T-cell (primary cell): ENCODE data around the gene SORL1-AS1.

Source experiments
- ATAC-seq, 4 experiments: fragments of 200-7000 bp in 3 of 4; fragments of 150-1000 bp in 1 of 4; cut with Tn5 transposase; replicated peaks in 1 of 4; 1 replicate in 3 of 4; 2 replicates in 1 of 4; pipeline ENCODE4 v1.10.0; 2021; ENCODE audit warnings: moderate library complexity in 3 of 4, mild to moderate bottlenecking in 2 of 4, moderate number of reproducible peaks in 1 of 4
- CTCF ChIA-PET, 2 donors: fragments of 300-600 bp; sonication (Branson Sonifier 250); formaldehyde crosslinking; loops; one replicate each; lab custom pipeline; 2022; ENCODE audit warnings: antibody characterized with exemption in 2 of 2; lab: Charles Lee
- POLR2A ChIA-PET, 2 donors: fragments of 300-600 bp; sonication (Branson Sonifier 250); formaldehyde crosslinking; loops; one replicate each; lab custom pipeline; 2022; ENCODE audit warnings: antibody characterized with exemption in 2 of 2; lab: Charles Lee
- DNase-seq, 35 experiments: peaks; one replicate each; pipeline versions ENCODE4 v3.0.0 to v3.0.0-alpha.2; 2013 to 2023
- H3K27ac ChIP-seq: one replicate; pipeline ENCODE4 v1.5.1; 2013; ENCODE audit warnings: low read length
- H3K27me3 ChIP-seq, 2 experiments: replicated peaks in 1 of 2; 1 replicate in 1 of 2; 2 replicates in 1 of 2; pipeline versions ENCODE4 v1.6.1 to v1.7.0; 2013; ENCODE audit warnings: low read length in 1 of 2, mixed read lengths in 1 of 2; ENCODE audit not compliant: control insufficient read depth in 2 of 2, insufficient read depth in 2 of 2; ENCODE audit errors: extremely low read depth in 1 of 2
- H3K36me3 ChIP-seq, 2 donors: 1 replicate in 1 of 2; 2 replicates in 1 of 2; pipeline versions ENCODE4 v1.6.1 to v1.7.0; 2013; ENCODE audit warnings: low read length in 1 of 2; ENCODE audit not compliant: control insufficient read depth in 2 of 2, insufficient read depth in 1 of 2; ENCODE audit errors: extremely low read depth in 1 of 2
- H3K4me1 ChIP-seq, 2 experiments: 1 replicate in 1 of 2; 2 replicates in 1 of 2; pipeline versions ENCODE4 v1.6.1 to v1.7.0; 2013; ENCODE audit warnings: low read length in 2 of 2, mixed read lengths in 1 of 2; ENCODE audit not compliant: insufficient read depth in 2 of 2, control insufficient read depth in 1 of 2; ENCODE audit errors: extremely low read depth in 1 of 2
- H3K4me3 ChIP-seq, 2 donors: 1 replicate in 1 of 2; 2 replicates in 1 of 2; pipeline versions ENCODE4 v1.5.1 to v1.7.0; 2013; ENCODE audit warnings: mild to moderate bottlenecking in 2 of 2, low read length in 1 of 2, moderate library complexity in 1 of 2; ENCODE audit not compliant: control insufficient read depth in 1 of 2; ENCODE audit errors: extremely low read depth in 1 of 2
- H3K9me3 ChIP-seq: 2 replicates; pipeline ENCODE4 v1.7.0; 2013
- H3K27ac Mint-ChIP-seq, 2 donors: one replicate each; pipeline ENCODE4 v1.8.0; 2020 to 2021; ENCODE audit warnings: mild to moderate bottlenecking in 2 of 2, mixed read lengths in 2 of 2
- H3K27me3 Mint-ChIP-seq, 2 donors: one replicate each; pipeline ENCODE4 v1.8.0; 2021 to 2022; ENCODE audit warnings: mixed read lengths in 2 of 2
- H3K36me3 Mint-ChIP-seq: one replicate; pipeline ENCODE4 v1.8.0; 2021; ENCODE audit warnings: mixed read lengths
- H3K4me1 Mint-ChIP-seq, 3 donors: one replicate each; pipeline ENCODE4 v1.8.0; 2020 to 2022; ENCODE audit warnings: mixed read lengths in 3 of 3, mild to moderate bottlenecking in 1 of 3
- H3K4me3 Mint-ChIP-seq, 3 donors: one replicate each; pipeline ENCODE4 v1.8.0; 2020 to 2022; ENCODE audit warnings: mild to moderate bottlenecking in 3 of 3, mixed read lengths in 3 of 3, moderate library complexity in 3 of 3
- H3K9me3 Mint-ChIP-seq, 3 donors: one replicate each; pipeline ENCODE4 v1.8.0; 2020 to 2022; ENCODE audit warnings: mixed read lengths in 3 of 3
- WGBS: methylation state at CpG from one replicate; pipeline ENCODE4 v1.1.5; 2013; ENCODE audit warnings: missing lambda C conversion rate; ENCODE audit not compliant: insufficient coverage; 5-methylcytosine and 5-hydroxymethylcytosine counted together

SORL1-AS1 gene

GRCh38 chr11:121459413-121460017 lies 6.7 kb upstream of the SORL1-AS1 start:
- no peaks in the 10 kb centered on the region for H3K9me3 Mint-ChIP-seq
- H3K9me3 ChIP-seq: no peaks in the 10 kb centered on the region
- no peaks in the 10 kb centered on the region for H3K27me3 ChIP-seq
- DNase-seq (peak in 20 of 35 experiments; percentile 23 to 63 (median 38)), ATAC-seq (peak; percentile 67 to 70 (median 69))
- peak overlapping the region; percentile 19 to 39 for H3K4me3 ChIP-seq
- H3K4me1 ChIP-seq: peaks cover 71 to 94% of the 10 kb centered on the region in 2 experiments
- no peaks in the 10 kb centered on the region for H3K27me3 Mint-ChIP-seq
- ChIA-PET CTCF (interaction anchor here in 1 of 2 donors (1.2 to 1.5 kb wide), 2 partner anchors 28 to 32 kb away, joined by 3 read pairs; no protein-coding TSS in a partner anchor), POLR2A (no interaction called here)
- H3K27ac Mint-ChIP-seq: peak overlapping the region; percentile 91 to 95
- peaks cover 43% of the 10 kb centered on the region for H3K36me3 Mint-ChIP-seq
- peaks cover 0 to 23% of the 10 kb centered on the region in 2 donors for H3K36me3 ChIP-seq
- peaks cover 99 to 100% (median 100%) of the 10 kb centered on the region in 3 donors for H3K4me1 Mint-ChIP-seq
- H3K27ac ChIP-seq: peak overlapping the region; percentile 51
- 29% methylated on average over 7 of the region's 7 CpGs for WGBS
- peak overlapping the region; percentile 63 to 98 (median 68) for H3K4me3 Mint-ChIP-seq

GRCh38 chr11:121458551-121458950 lies 5.8 kb upstream of the SORL1-AS1 start:
- H3K27me3 ChIP-seq: no peaks in the 10 kb centered on the region
- H3K4me1 Mint-ChIP-seq: peaks cover 98 to 100% (median 99%) of the 10 kb centered on the region in 3 donors
- DNase-seq (no peak), ATAC-seq (no peak)
- H3K4me3 Mint-ChIP-seq: peak overlapping the region; percentile 63 to 98 (median 68)
- ChIA-PET CTCF (interaction anchor here in 1 of 2 donors (1.5 kb wide), 1 partner anchor 31 kb away, joined by 3 read pairs; no protein-coding TSS in a partner anchor), POLR2A (no interaction called here)
- H3K27ac Mint-ChIP-seq: peak overlapping the region; percentile 91 to 95
- H3K4me1 ChIP-seq: peaks cover 67 to 94% of the 10 kb centered on the region in 2 experiments
- peaks cover 0 to 23% of the 10 kb centered on the region in 2 donors for H3K36me3 ChIP-seq
- peaks cover 47% of the 10 kb centered on the region for H3K36me3 Mint-ChIP-seq
- no peaks in the 10 kb centered on the region for H3K9me3 ChIP-seq
- H3K4me3 ChIP-seq: no peak overlapping the region
- no peaks in the 10 kb centered on the region for H3K9me3 Mint-ChIP-seq
- H3K27ac ChIP-seq: peak overlapping the region; percentile 51
- no peaks in the 10 kb centered on the region for H3K27me3 Mint-ChIP-seq
- 88% methylated on average over 6 of the region's 9 CpGs for WGBS

GRCh38 chr11:121456816-121457431 lies 4.2 kb upstream of the SORL1-AS1 start:
- CTCF ChIA-PET: interaction anchor here (0.7 to 1.1 kb wide), 3 partner anchors 11 to 137 kb away, joined by 3 to 5 read pairs (median 5); no protein-coding TSS in a partner anchor
- POLR2A ChIA-PET: interaction anchor here (0.5 to 3.0 kb wide), 7 partner anchors 8 to 165 kb away, joined by 3 to 9 read pairs (median 4); partner anchors contain the start of gene SC5D (in 1 of the 2)
- H3K27ac Mint-ChIP-seq: peak overlapping the region; percentile 91 to 95
- 70% methylated on average over 5 of the region's 11 CpGs for WGBS
- peaks cover 52% of the 10 kb centered on the region for H3K36me3 Mint-ChIP-seq
- peaks cover 82 to 93% (median 90%) of the 10 kb centered on the region in 3 donors for H3K4me1 Mint-ChIP-seq
- ATAC-seq (no peak), DNase-seq (no peak)
- Histone ChIP-seq H3K27me3 (no peaks in the 10 kb centered on the region), H3K9me3 (no peaks in the 10 kb centered on the region), H3K4me1 (peaks cover 52 to 78% of the 10 kb centered on the region in 2 experiments), H3K4me3 (no peak overlapping the region), H3K36me3 (peaks cover 0 to 23% of the 10 kb centered on the region in 2 donors), H3K27ac (peak overlapping the region; percentile 74)
- H3K9me3 Mint-ChIP-seq: no peaks in the 10 kb centered on the region
- peak overlapping the region; percentile 66 to 98 (median 97) for H3K4me3 Mint-ChIP-seq
- no peaks in the 10 kb centered on the region for H3K27me3 Mint-ChIP-seq

- Histone ChIP-seq H3K4me1 (peaks cover 46 to 76% of the 10 kb centered on the region in 2 experiments), H3K27ac (peak overlapping the region; percentile 74), H3K4me3 (no peak overlapping the region), H3K27me3 (no peaks in the 10 kb centered on the region), H3K36me3 (peaks cover 0 to 23% of the 10 kb centered on the region in 2 donors), H3K9me3 (no peaks in the 10 kb centered on the region)
- WGBS: 100% methylated on average over 1 of the region's 2 CpGs
- H3K27me3 Mint-ChIP-seq: no peaks in the 10 kb centered on the region
- peaks cover 51% of the 10 kb centered on the region for H3K36me3 Mint-ChIP-seq
- H3K27ac Mint-ChIP-seq: peak overlapping the region; percentile 91 to 95
- ChIA-PET POLR2A (interaction anchor here (0.9 to 3.0 kb wide), 6 partner anchors 9 to 164 kb away, joined by 3 to 9 read pairs (median 4); partner anchors contain the start of gene SC5D (in 1 of the 2)), CTCF (interaction anchor here in 1 of 2 donors (0.7 to 1.1 kb wide), 3 partner anchors 8 to 136 kb away, joined by 3 to 4 read pairs (median 3); no protein-coding TSS in a partner anchor)
- DNase-seq (no peak), ATAC-seq (no peak)
- H3K4me3 Mint-ChIP-seq: peak overlapping the region; percentile 74 to 98 (median 97)
- H3K9me3 Mint-ChIP-seq: no peaks in the 10 kb centered on the region
- peaks cover 76 to 90% (median 85%) of the 10 kb centered on the region in 3 donors for H3K4me1 Mint-ChIP-seq
These were observed 3.4 kb upstream of the SORL1-AS1 start for GRCh38 chr11:121456151-121456550.

GRCh38 chr11:121455115-121455514 lies 2.3 kb upstream of the SORL1-AS1 start:
- 92% methylated on average over 1 of the region's 3 CpGs for WGBS
- H3K4me3 Mint-ChIP-seq: peak overlapping the region; percentile 97 to 99 (median 98)
- peak overlapping the region; percentile 74 for H3K27ac ChIP-seq
- peak overlapping the region; percentile 13 to 29 for H3K4me3 ChIP-seq
- CTCF ChIA-PET: interaction anchor here in 1 of 2 donors (0.8 kb wide), 1 partner anchor 28 kb away, joined by 3 read pairs; no protein-coding TSS in a partner anchor
- POLR2A ChIA-PET: interaction anchor here (0.9 to 3.0 kb wide), 3 partner anchors 10 to 26 kb away, joined by 3 to 9 read pairs (median 3); no protein-coding TSS in a partner anchor
- H3K4me1 ChIP-seq: peaks cover 51 to 74% of the 10 kb centered on the region in 2 experiments
- no peaks in the 10 kb centered on the region for H3K27me3 Mint-ChIP-seq
- DNase-seq: no peak
- H3K9me3 Mint-ChIP-seq: no peaks in the 10 kb centered on the region
- ATAC-seq: no peak
- peaks cover 75 to 90% (median 85%) of the 10 kb centered on the region in 3 donors for H3K4me1 Mint-ChIP-seq
- no peaks in the 10 kb centered on the region for H3K9me3 ChIP-seq
- H3K27ac Mint-ChIP-seq: peak overlapping the region; percentile 91 to 95
- H3K27me3 ChIP-seq: no peaks in the 10 kb centered on the region
- H3K36me3 ChIP-seq: peaks cover 0 to 20% of the 10 kb centered on the region in 2 donors
- peaks cover 52% of the 10 kb centered on the region for H3K36me3 Mint-ChIP-seq
